CD14-positive monocyte (primary cell): ENCODE data around the gene SNX33. TPM values are rescaled to one million over a fixed set of nuclear protein-coding genes. Genes with fewer than 3 reads are reported as not detected.
"Not testable (repeated sequence)": the region's sequence is repeated elsewhere in the genome, so short reads cannot be mapped to it uniquely, and the experiment has no call there.

ENCODE experiments used
- DNase-seq, 3 donors: peaks; one replicate each; pipeline ENCODE4 v3.0.0-alpha.2; 2011 to 2022
- H2AFZ ChIP-seq: 2 replicates; pipeline ENCODE4 v1.6.0; 2012; ENCODE audit warnings: mild to moderate bottlenecking, low read depth, low read length, inconsistent platforms; ENCODE audit not compliant: insufficient read depth, poor library complexity, severe bottlenecking
- H3K27ac ChIP-seq, 2 donors: 1 replicate in 1 of 2; 2 replicates in 1 of 2; pipeline ENCODE4 v1.5.1; 2012 to 2013; ENCODE audit warnings: low read length in 2 of 2, control low read depth in 1 of 2, inconsistent platforms in 1 of 2, low read depth in 1 of 2, mild to moderate bottlenecking in 1 of 2
- H3K27me3 ChIP-seq, 2 donors: one replicate each; pipeline versions ENCODE4 v1.6.0 to v1.6.1; 2011 to 2013; ENCODE audit warnings: low read length in 2 of 2; ENCODE audit not compliant: control insufficient read depth in 2 of 2, insufficient read depth in 2 of 2
- H3K36me3 ChIP-seq, 2 donors: replicated peaks in 1 of 2; 1 replicate in 1 of 2; 2 replicates in 1 of 2; pipeline versions ENCODE4 v1.5.1 to v1.6.1; 2012 to 2013; ENCODE audit warnings: low read length in 2 of 2, control low read depth in 1 of 2, inconsistent platforms in 1 of 2, mild to moderate bottlenecking in 1 of 2; ENCODE audit not compliant: insufficient read depth in 2 of 2, control insufficient read depth in 1 of 2
- H3K4me1 ChIP-seq, 2 donors: 1 replicate in 1 of 2; 2 replicates in 1 of 2; pipeline versions ENCODE4 v1.5.1 to v1.6.1; 2012 to 2013; ENCODE audit warnings: low read length in 2 of 2, control low read depth in 1 of 2, inconsistent platforms in 1 of 2, mild to moderate bottlenecking in 1 of 2, moderate library complexity in 1 of 2; ENCODE audit not compliant: insufficient read depth in 2 of 2, control insufficient read depth in 1 of 2
- H3K4me2 ChIP-seq: replicated peaks from 2 replicates; pipeline ENCODE3; 2012; ENCODE audit warnings: low read length, moderate library complexity, mild to moderate bottlenecking; ENCODE audit not compliant: poor library complexity, severe bottlenecking; ENCODE audit errors: extremely low read depth
- H3K4me3 ChIP-seq, 3 experiments: fragments of 200-600 bp in 1 of 3; sonication (generic) in 1 of 3; replicated peaks in 1 of 3; 1 replicate in 2 of 3; 2 replicates in 1 of 3; pipeline ENCODE4 v1.5.1; 2011 to 2013; ENCODE audit warnings: low read length in 3 of 3, mild to moderate bottlenecking in 3 of 3, control low read depth in 2 of 3, low read depth in 2 of 3, inconsistent platforms in 1 of 3, moderate library complexity in 1 of 3
- H3K79me2 ChIP-seq: 2 replicates; pipeline ENCODE4 v1.6.0; 2012; ENCODE audit warnings: mild to moderate bottlenecking, control low read depth, inconsistent platforms, low read length, moderate library complexity; ENCODE audit not compliant: insufficient read depth
- H3K9ac ChIP-seq: 2 replicates; pipeline ENCODE4 v1.6.0; 2017; ENCODE audit warnings: low read length, mild to moderate bottlenecking; ENCODE audit not compliant: insufficient read depth, poor library complexity, severe bottlenecking
- H3K9me3 ChIP-seq, 2 donors: replicated peaks in 1 of 2; 1 replicate in 1 of 2; 2 replicates in 1 of 2; pipeline versions ENCODE4 v1.5.1 to v1.6.1; 2012 to 2013; ENCODE audit warnings: low read length in 2 of 2, control low read depth in 1 of 2; ENCODE audit not compliant: control insufficient read depth in 1 of 2, insufficient read depth in 1 of 2
- H4K20me1 ChIP-seq: 2 replicates; pipeline ENCODE4 v1.6.0; 2012; ENCODE audit warnings: mild to moderate bottlenecking, low read length, control low read depth, moderate library complexity; ENCODE audit not compliant: insufficient read depth
- H3K27ac Mint-ChIP-seq, 7 donors: one replicate each; pipeline ENCODE4 v1.8.0; 2020; ENCODE audit warnings: mild to moderate bottlenecking in 7 of 7, mixed read lengths in 7 of 7, moderate library complexity in 6 of 7, inconsistent platforms in 2 of 7
- H3K27me3 Mint-ChIP-seq, 3 donors: one replicate each; pipeline ENCODE4 v1.8.0; 2021 to 2022; ENCODE audit warnings: low read depth in 3 of 3, mild to moderate bottlenecking in 3 of 3, mixed read lengths in 3 of 3, moderate library complexity in 3 of 3, inconsistent platforms in 1 of 3
- H3K36me3 Mint-ChIP-seq, 2 donors: one replicate each; pipeline ENCODE4 v1.8.0; 2020; ENCODE audit warnings: mixed read lengths in 2 of 2, inconsistent platforms in 1 of 2, mild to moderate bottlenecking in 1 of 2
- H3K4me1 Mint-ChIP-seq: one replicate; pipeline ENCODE4 v1.8.0; 2020; ENCODE audit warnings: mild to moderate bottlenecking, mixed read lengths
- H3K4me3 Mint-ChIP-seq, 2 donors: one replicate each; pipeline ENCODE4 v1.8.0; 2020; ENCODE audit warnings: mild to moderate bottlenecking in 2 of 2, mixed read lengths in 2 of 2, moderate library complexity in 1 of 2
- H3K9me3 Mint-ChIP-seq, 7 donors: one replicate each; pipeline ENCODE4 v1.8.0; 2020 to 2022; ENCODE audit warnings: mixed read lengths in 7 of 7, mild to moderate bottlenecking in 6 of 7, moderate library complexity in 6 of 7, inconsistent platforms in 2 of 7
- CTCF ChIP-seq: fragments of 200-600 bp; IDR thresholded peaks from one replicate; pipeline ENCODE4 v1.8.0; 2022; ENCODE audit warnings: antibody characterized with exemption, mild to moderate bottlenecking
- WGBS: methylation state at CpG from one replicate; pipeline ENCODE4 v1.1.5; 2013; ENCODE audit warnings: missing lambda C conversion rate; ENCODE audit not compliant: insufficient coverage; 5-methylcytosine and 5-hydroxymethylcytosine counted together
- intact Hi-C, 2 donors: fragments of 100-400 bp; cut with micrococcal nuclease; formaldehyde crosslinking; loops; one replicate each; pipeline versions ENCODE4 v1.15.0 to v1.15.1; 2023
- polyA plus RNA-seq, 3 donors: library from polyadenylated mRNA; depleted of rRNA in 1 of 3; unstranded in 2 of 3; stranded (reverse) in 1 of 3; fragments of 300-500 nt in 2 of 3; fragments of >200 nt in 1 of 3; fragmentation: Illumina TruSeq in 2 of 3; gene quantifications; 1 replicate in 2 of 3; 2 replicates in 1 of 3; pipeline ENCODE4 v1.2.3, GENCODE V29; 2012 to 2021

The SNX33 gene
- polyA plus RNA-seq, 3 donors = 2.4 to 4.8 (median 2.4) TPM

DNA sequence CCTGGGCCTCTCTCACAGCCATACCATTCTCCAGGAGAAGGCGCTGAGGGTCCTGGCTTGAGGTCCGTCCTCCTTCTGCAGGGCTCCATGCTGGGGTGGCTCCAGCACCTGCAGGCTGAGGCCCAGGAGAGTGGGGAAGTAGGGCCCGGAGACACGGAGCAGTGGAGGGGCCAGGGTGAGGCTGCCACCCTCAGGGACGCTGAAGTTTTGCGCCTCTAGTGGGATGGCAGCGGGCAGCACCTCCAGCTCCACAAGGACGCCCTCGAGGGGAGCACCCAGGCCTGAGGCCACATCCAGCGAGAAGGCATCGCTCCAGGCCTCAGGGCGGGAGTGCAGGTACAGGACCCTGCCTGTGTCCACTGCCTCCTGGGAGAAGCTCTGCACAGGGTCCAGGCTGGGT, 37.5 kb downstream of the SNX33 start:
- intact Hi-C loops = loop anchor here (5.0 to 10.0 kb wide), 3 partner anchors 37 to 180 kb away; a partner anchor contains a TSS

DNA sequence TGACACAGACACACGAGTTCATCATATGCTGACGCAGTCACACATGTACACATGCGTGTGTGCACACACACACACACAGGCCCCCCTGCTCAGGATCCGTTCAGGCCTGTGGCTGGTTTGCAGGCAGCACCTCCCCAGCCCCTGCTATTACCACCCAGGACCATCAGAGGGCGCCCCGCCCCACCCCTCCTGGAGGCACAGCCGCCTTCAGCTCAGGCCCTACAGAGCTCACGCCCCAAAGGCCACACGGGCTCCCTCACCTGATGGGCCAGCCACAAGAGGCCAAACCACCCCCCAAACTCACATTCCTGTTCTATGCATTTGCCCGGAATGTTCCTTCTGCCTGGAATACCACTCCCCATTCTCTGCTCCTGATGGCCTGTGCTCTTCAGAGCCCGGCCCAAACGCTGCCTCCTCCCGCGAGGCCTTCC, 38.5 kb downstream of the SNX33 start:
- H3K79me2 ChIP-seq, H3K4me3 ChIP-seq, H2AFZ ChIP-seq, H3K4me2 ChIP-seq, H3K9me3 Mint-ChIP-seq, H3K9ac ChIP-seq, H3K4me1 Mint-ChIP-seq, H3K4me1 ChIP-seq, H3K27ac ChIP-seq, H3K9me3 ChIP-seq, H3K36me3 ChIP-seq, H3K4me3 Mint-ChIP-seq, H3K36me3 Mint-ChIP-seq, H3K27me3 ChIP-seq, H4K20me1 ChIP-seq, H3K27ac Mint-ChIP-seq: not testable (repeated sequence)
- WGBS = 0% methylated on average over 4 of the region's 14 CpGs
- peak; percentile 44 to 66 (median 59) for DNase-seq
- intact Hi-C loops = loop anchor here (5.0 to 10.0 kb wide), 3 partner anchors 36 to 181 kb away; a partner anchor contains a TSS
- H3K27me3 Mint-ChIP-seq = peaks cover 5 to 13% (median 11%) of the 10 kb centered on the region in 3 donors
- peak; percentile 82 for TF ChIP-seq CTCF

More for the DNA sequence above, 37.5 kb downstream of the SNX33 start:
- no peaks in the 10 kb centered on the region for H3K36me3 ChIP-seq
- H3K9ac ChIP-seq = no peak overlapping the region
- no peaks in the 10 kb centered on the region for H3K4me1 Mint-ChIP-seq
- no peaks in the 10 kb centered on the region for H3K4me1 ChIP-seq
- H3K4me3 Mint-ChIP-seq = no peak overlapping the region
- peaks cover 0 to 2% (median 0%) of the 10 kb centered on the region in 7 donors for H3K9me3 Mint-ChIP-seq
- WGBS = 76% methylated on average over 10 of the region's 12 CpGs
- no peak for TF ChIP-seq CTCF
- H3K79me2 ChIP-seq = no peaks in the 10 kb centered on the region
- H3K27ac ChIP-seq = no peak overlapping the region
- no peaks in the 10 kb centered on the region for H3K36me3 Mint-ChIP-seq
- no peaks in the 10 kb centered on the region for H4K20me1 ChIP-seq
- no peak overlapping the region for H2AFZ ChIP-seq
- no peak for DNase-seq
- H3K27ac Mint-ChIP-seq = no peak overlapping the region
- H3K4me3 ChIP-seq = no peak overlapping the region
- H3K4me2 ChIP-seq = no peak overlapping the region
- no peaks in the 10 kb centered on the region for H3K9me3 ChIP-seq
- H3K27me3 Mint-ChIP-seq = peaks cover 5 to 11% (median 10%) of the 10 kb centered on the region in 3 donors
- no peaks in the 10 kb centered on the region for H3K27me3 ChIP-seq
